Hematopoietic multipotent progenitor cell treated with erythropoietin and hydrocortisone succinate and interleukin-3 and kit ligand, for 17 days (in vitro differentiated cells): ENCODE data around the gene PDRG1.
"Not testable (repeated sequence)": the region's sequence is repeated elsewhere in the genome, so short reads cannot be mapped to it uniquely, and the experiment has no call there.

ENCODE experiments used
- DNase-seq: peaks from one replicate; pipeline ENCODE4 v3.0.0-alpha.2; 2015; ENCODE audit warnings: low spot score

The PDRG1 gene

GRCh38 chr20:31926493-31926892 lies 25.4 kb downstream of the PDRG1 start:
- no peak for DNase-seq

- DNase-seq: no peak
Measured at GRCh38 chr20:31925631-31926030, 26.2 kb downstream of the PDRG1 start.

GRCh38 chr20:31924561-31924960 lies 27.3 kb downstream of the PDRG1 start:
- DNase-seq: no peak

- no peak for DNase-seq
Measured at GRCh38 chr20:31923388-31924331, 28.2 kb downstream of the PDRG1 start.

- DNase-seq: no peak
Measured at GRCh38 chr20:31922588-31922987, 29.3 kb downstream of the PDRG1 start.

- DNase-seq: no peak
Measured at GRCh38 chr20:31922181-31922580, 29.7 kb downstream of the PDRG1 start.

GRCh38 chr20:31921480-31921879 lies 30.4 kb downstream of the PDRG1 start:
- DNase-seq: not testable (repeated sequence)

GRCh38 chr20:31920275-31920855 lies 31.5 kb downstream of the PDRG1 start:
- DNase-seq: no peak

GRCh38 chr20:31919410-31920155 lies 32.3 kb downstream of the PDRG1 start:
- no peak for DNase-seq

- no peak for DNase-seq
Measured at GRCh38 chr20:31918466-31919105, 33.3 kb downstream of the PDRG1 start.

- DNase-seq: not testable (repeated sequence)
Measured at GRCh38 chr20:31917962-31918412, 33.9 kb downstream of the PDRG1 start.

GRCh38 chr20:31916708-31917107 lies 35.1 kb downstream of the PDRG1 start:
- no peak for DNase-seq

GRCh38 chr20:31915491-31916280 lies 36.2 kb downstream of the PDRG1 start:
- DNase-seq: no peak

GRCh38 chr20:31914170-31914569 lies 37.7 kb downstream of the PDRG1 start:
- DNase-seq: no peak

- DNase-seq: no peak
Measured at GRCh38 chr20:31913431-31914157, 38.3 kb downstream of the PDRG1 start.

- DNase-seq: no peak
Measured at GRCh38 chr20:31910071-31910803, 41.6 kb downstream of the PDRG1 start.

- no peak for DNase-seq
Measured at GRCh38 chr20:31909253-31910070, 42.4 kb downstream of the PDRG1 start.

GRCh38 chr20:31908424-31908823 lies 43.4 kb downstream of the PDRG1 start:
- no peak for DNase-seq

- DNase-seq: no peak
Measured at GRCh38 chr20:31908016-31908415, 43.8 kb downstream of the PDRG1 start.
